Astrocyte (in vitro differentiated cells and primary cell): ENCODE data around the gene TLX3. TPM values are rescaled to one million over a fixed set of nuclear protein-coding genes. Genes with fewer than 3 reads are reported as not detected.
A peak's percentile ranks its signal among the peaks of the same experiment; 100 is the strongest.

Experiments used
- DNase-seq: peaks from one replicate; pipeline ENCODE4 v3.0.0-alpha.2; 2010; ENCODE audit warnings: low read depth
- FAIRE-seq: peaks from 2 replicates; lab custom pipeline; 2011; peaks lifted over from hg19 to GRCh38; lab: Jason Lieb, UNC
- H2AFZ ChIP-seq: 2 replicates; pipeline ENCODE4 v1.6.0; 2012; ENCODE audit warnings: low read depth, low read length, inconsistent platforms
- H3K27ac ChIP-seq: 2 replicates; pipeline ENCODE4 v1.5.1; 2011; ENCODE audit warnings: low read depth, low read length, inconsistent platforms
- H3K27me3 ChIP-seq: 2 replicates; pipeline ENCODE4 v1.6.0; 2011; ENCODE audit warnings: low read length, inconsistent platforms; ENCODE audit not compliant: insufficient read depth
- H3K36me3 ChIP-seq: 2 replicates; pipeline ENCODE4 v1.5.1; 2011; ENCODE audit warnings: low read length, inconsistent platforms; ENCODE audit not compliant: insufficient read depth
- H3K4me1 ChIP-seq: 2 replicates; pipeline ENCODE4 v1.5.1; 2011; ENCODE audit warnings: low read length, inconsistent platforms; ENCODE audit not compliant: insufficient read depth
- H3K4me2 ChIP-seq: 2 replicates; pipeline ENCODE4 v1.6.0; 2012; ENCODE audit warnings: low read length, inconsistent platforms
- H3K4me3 ChIP-seq: 2 replicates; pipeline ENCODE4 v1.5.1; 2011; ENCODE audit warnings: low read depth, mild to moderate bottlenecking, low read length, inconsistent platforms; ENCODE audit not compliant: insufficient read depth
- H3K79me2 ChIP-seq: 2 replicates; pipeline ENCODE4 v1.6.0; 2012; ENCODE audit warnings: mild to moderate bottlenecking, low read length, inconsistent platforms; ENCODE audit not compliant: insufficient read depth
- H3K9ac ChIP-seq: 2 replicates; pipeline ENCODE4 v1.6.0; 2012; ENCODE audit warnings: mild to moderate bottlenecking, low read length, inconsistent platforms
- H3K9me3 ChIP-seq: 2 replicates; pipeline ENCODE4 v1.5.1; 2012; ENCODE audit warnings: low read depth, mild to moderate bottlenecking, low read length, inconsistent platforms; ENCODE audit not compliant: insufficient read depth
- H4K20me1 ChIP-seq: 2 replicates; pipeline ENCODE4 v1.6.0; 2012; ENCODE audit warnings: low read length, inconsistent platforms; ENCODE audit not compliant: insufficient read depth
- H3K27ac Mint-ChIP-seq: one replicate; pipeline ENCODE4 v1.8.0; 2021; ENCODE audit warnings: mild to moderate bottlenecking, mixed read lengths; ENCODE audit not compliant: unreplicated experiment
- H3K27me3 Mint-ChIP-seq: one replicate; pipeline ENCODE4 v1.8.0; 2021; ENCODE audit warnings: low read depth, mixed read lengths; ENCODE audit not compliant: unreplicated experiment
- H3K36me3 Mint-ChIP-seq: one replicate; pipeline ENCODE4 v1.8.0; 2021; ENCODE audit warnings: low read depth, mixed read lengths; ENCODE audit not compliant: unreplicated experiment
- H3K4me1 Mint-ChIP-seq: one replicate; pipeline ENCODE4 v1.8.0; 2021; ENCODE audit warnings: low read depth, mixed read lengths; ENCODE audit not compliant: unreplicated experiment
- H3K4me3 Mint-ChIP-seq: one replicate; pipeline ENCODE4 v1.8.0; 2021; ENCODE audit warnings: mild to moderate bottlenecking, moderate library complexity, mixed read lengths; ENCODE audit not compliant: unreplicated experiment
- H3K9me3 Mint-ChIP-seq: one replicate; pipeline ENCODE4 v1.8.0; 2021; ENCODE audit warnings: mild to moderate bottlenecking, mixed read lengths; ENCODE audit not compliant: unreplicated experiment
- EZH2 ChIP-seq: IDR thresholded peaks from 2 replicates; pipeline ENCODE4 v1.6.1; 2012; ENCODE audit warnings: mild to moderate bottlenecking, low read length, inconsistent platforms; ENCODE audit not compliant: insufficient read depth
- total RNA-seq: library from RNA; stranded (reverse); gene quantifications from 2 replicates; pipeline ENCODE4 v1.2.1, GENCODE V29; 2021
- TF ChIP-seq, protein P1 (sequence below): IDR thresholded peaks from 2 replicates; pipeline ENCODE4 v1.5.1; 2011; ENCODE audit warnings: low read depth, mild to moderate bottlenecking, inconsistent platforms, low read length, moderate library complexity; ENCODE audit not compliant: insufficient read depth

TLX3 gene
- total RNA-seq, 1 donor from 2014 or later = not detected

GRCh38 chr5:171307789-171308452 is 1.1 kb upstream of the TLX3 start:
- H3K4me3 Mint-ChIP-seq = no peak overlapping the region
- DNase-seq = no peak
- H3K36me3 Mint-ChIP-seq = peaks cover 3% of the 10 kb centered on the region
- H3K4me1 Mint-ChIP-seq = peaks cover 4% of the 10 kb centered on the region
- peaks cover 69% of the 10 kb centered on the region for H3K27me3 Mint-ChIP-seq
- Histone ChIP-seq H3K36me3 (no peaks in the 10 kb centered on the region), H3K27me3 (peaks cover 75% of the 10 kb centered on the region), H3K27ac (no peak overlapping the region), H3K79me2 (no peaks in the 10 kb centered on the region), H3K4me3 (no peak overlapping the region), H3K9ac (no peak overlapping the region), H3K9me3 (peaks cover 6% of the 10 kb centered on the region), H2AFZ (no peak overlapping the region), H3K4me2 (no peak overlapping the region), H4K20me1 (peaks cover 12% of the 10 kb centered on the region), H3K4me1 (peaks cover 8% of the 10 kb centered on the region)
- peaks cover 12% of the 10 kb centered on the region for H3K9me3 Mint-ChIP-seq
- no peak for FAIRE-seq
- TF ChIP-seq EZH2 = no peak
- TF ChIP-seq, protein P1, sequence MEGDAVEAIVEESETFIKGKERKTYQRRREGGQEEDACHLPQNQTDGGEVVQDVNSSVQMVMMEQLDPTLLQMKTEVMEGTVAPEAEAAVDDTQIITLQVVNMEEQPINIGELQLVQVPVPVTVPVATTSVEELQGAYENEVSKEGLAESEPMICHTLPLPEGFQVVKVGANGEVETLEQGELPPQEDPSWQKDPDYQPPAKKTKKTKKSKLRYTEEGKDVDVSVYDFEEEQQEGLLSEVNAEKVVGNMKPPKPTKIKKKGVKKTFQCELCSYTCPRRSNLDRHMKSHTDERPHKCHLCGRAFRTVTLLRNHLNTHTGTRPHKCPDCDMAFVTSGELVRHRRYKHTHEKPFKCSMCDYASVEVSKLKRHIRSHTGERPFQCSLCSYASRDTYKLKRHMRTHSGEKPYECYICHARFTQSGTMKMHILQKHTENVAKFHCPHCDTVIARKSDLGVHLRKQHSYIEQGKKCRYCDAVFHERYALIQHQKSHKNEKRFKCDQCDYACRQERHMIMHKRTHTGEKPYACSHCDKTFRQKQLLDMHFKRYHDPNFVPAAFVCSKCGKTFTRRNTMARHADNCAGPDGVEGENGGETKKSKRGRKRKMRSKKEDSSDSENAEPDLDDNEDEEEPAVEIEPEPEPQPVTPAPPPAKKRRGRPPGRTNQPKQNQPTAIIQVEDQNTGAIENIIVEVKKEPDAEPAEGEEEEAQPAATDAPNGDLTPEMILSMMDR = no peak
- H3K27ac Mint-ChIP-seq = peak overlapping the region; percentile 90

GRCh38 chr5:171309276-171310211 is 496 bp downstream of the TLX3 start:
- peak overlapping the region; percentile 36 for H3K4me2 ChIP-seq
- TF ChIP-seq EZH2 = peak; percentile 70
- TF ChIP-seq, protein P1 = no peak
- peaks cover 16% of the 10 kb centered on the region for H4K20me1 ChIP-seq
- Mint-ChIP-seq H3K4me1 (peaks cover 4% of the 10 kb centered on the region), H3K36me3 (peaks cover 3% of the 10 kb centered on the region), H3K9me3 (peaks cover 22% of the 10 kb centered on the region), H3K4me3 (no peak overlapping the region), H3K27ac (no peak overlapping the region), H3K27me3 (peaks cover 69% of the 10 kb centered on the region)
- H3K9me3 ChIP-seq = peaks cover 6% of the 10 kb centered on the region
- no peak overlapping the region for H3K27ac ChIP-seq
- peaks cover 8% of the 10 kb centered on the region for H3K4me1 ChIP-seq
- H3K27me3 ChIP-seq = peaks cover 90% of the 10 kb centered on the region
- no peak overlapping the region for H2AFZ ChIP-seq
- H3K4me3 ChIP-seq = no peak overlapping the region
- no peaks in the 10 kb centered on the region for H3K79me2 ChIP-seq
- H3K36me3 ChIP-seq = no peaks in the 10 kb centered on the region
- FAIRE-seq (no peak), DNase-seq (no peak)
- H3K9ac ChIP-seq = no peak overlapping the region
